Thoracic aorta (tissue), 2 donors: ENCODE results near the gene ATXN1. TPM values are rescaled to one million over a fixed set of nuclear protein-coding genes. Genes with fewer than 3 reads are reported as not detected.

ENCODE experiments used
- ATAC-seq: fragments of 150-250 bp; one replicate; pipeline ENCODE4 v1.8.0; 2017; ENCODE audit warnings: low read depth; ENCODE audit not compliant: insufficient number of reproducible peaks, low FRiP score
- DNase-seq: peaks from one replicate; pipeline ENCODE4 v3.0.0-alpha.2; 2020; ENCODE audit warnings: low spot score
- H3K27ac ChIP-seq, 2 donors: fragments of 200-600 bp; sonication (generic); 1 replicate in 1 of 2; 2 replicates in 1 of 2; pipeline ENCODE4 v1.5.1; 2016; ENCODE audit warnings: mild to moderate bottlenecking in 2 of 2, moderate library complexity in 2 of 2
- H3K27me3 ChIP-seq: fragments of 200-600 bp; sonication (generic); replicated peaks from 2 replicates; pipeline ENCODE4 v1.6.0; 2016; ENCODE audit warnings: mild to moderate bottlenecking; ENCODE audit not compliant: insufficient read depth
- H3K36me3 ChIP-seq: fragments of 200-600 bp; sonication (generic); one replicate; pipeline ENCODE4 v1.5.1; 2016
- H3K4me1 ChIP-seq, 2 donors: fragments of 200-600 bp; sonication (generic); 1 replicate in 1 of 2; 2 replicates in 1 of 2; pipeline versions ENCODE4 v1.5.1 to v1.6.0; 2016; ENCODE audit warnings: low read depth in 2 of 2, mild to moderate bottlenecking in 1 of 2; ENCODE audit not compliant: control insufficient read depth in 1 of 2
- H3K4me3 ChIP-seq: fragments of 200-600 bp; sonication (generic); 2 replicates; pipeline ENCODE4 v1.5.1; 2016; ENCODE audit warnings: mild to moderate bottlenecking
- H3K9me3 ChIP-seq: fragments of 200-600 bp; sonication (generic); 2 replicates; pipeline ENCODE4 v1.5.1; 2016
- total RNA-seq, 2 donors: library from RNA; depleted of rRNA; stranded (reverse); fragments of >200 nt; gene quantifications; one replicate each; pipeline versions ENCODE4 v1.1.0 to v1.2.3, GENCODE V29; 2016
- TF ChIP-seq, protein P1 (sequence below): fragments of 200-600 bp; sonication (generic); IDR thresholded peaks from one replicate; pipeline ENCODE4 v1.5.1; 2019; ENCODE audit warnings: antibody characterized with exemption

The ATXN1 gene
- total RNA-seq, 2 donors from 2014 or later, result 59.8 to 62.4 TPM

DNA sequence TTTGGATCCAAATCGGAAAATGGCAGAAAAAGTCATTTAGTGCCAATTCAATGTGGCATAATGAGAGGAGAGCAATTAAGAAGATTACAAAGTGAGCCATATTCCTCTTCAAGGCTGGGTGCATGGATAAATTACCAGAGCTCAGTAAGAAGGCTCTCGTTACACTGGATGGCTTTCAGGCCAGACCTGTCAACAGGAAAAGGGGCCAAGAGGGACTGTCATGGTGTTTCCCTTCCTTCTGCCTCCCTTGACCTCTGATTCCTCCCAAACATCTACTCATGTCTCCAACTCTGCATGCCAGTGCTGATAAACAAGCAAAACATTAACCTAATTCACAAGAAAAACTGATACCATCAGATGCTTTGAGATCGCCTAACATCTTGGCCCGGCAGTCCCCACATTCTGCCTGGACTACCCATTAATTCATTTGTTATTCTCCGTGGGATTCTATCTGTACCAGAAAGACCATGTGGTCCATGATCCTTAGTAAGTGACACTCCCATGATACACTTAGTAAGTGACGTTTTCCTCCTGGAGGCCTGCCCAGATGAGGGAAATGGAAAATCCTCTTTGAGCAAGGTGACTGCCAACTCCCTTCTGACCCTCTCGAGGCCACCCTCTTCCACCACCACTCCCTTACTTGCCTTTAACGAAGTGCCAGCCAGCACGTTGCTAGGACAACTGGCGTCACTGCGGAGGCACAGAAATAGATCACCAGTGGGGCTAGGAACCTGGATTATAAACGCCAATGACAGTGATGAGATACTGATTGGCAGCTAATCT is 283.7 kb downstream of the ATXN1 start:
- ATAC-seq, result no peak
- H3K36me3 ChIP-seq, result no peaks in the 10 kb centered on the region
- TF ChIP-seq, protein P1, sequence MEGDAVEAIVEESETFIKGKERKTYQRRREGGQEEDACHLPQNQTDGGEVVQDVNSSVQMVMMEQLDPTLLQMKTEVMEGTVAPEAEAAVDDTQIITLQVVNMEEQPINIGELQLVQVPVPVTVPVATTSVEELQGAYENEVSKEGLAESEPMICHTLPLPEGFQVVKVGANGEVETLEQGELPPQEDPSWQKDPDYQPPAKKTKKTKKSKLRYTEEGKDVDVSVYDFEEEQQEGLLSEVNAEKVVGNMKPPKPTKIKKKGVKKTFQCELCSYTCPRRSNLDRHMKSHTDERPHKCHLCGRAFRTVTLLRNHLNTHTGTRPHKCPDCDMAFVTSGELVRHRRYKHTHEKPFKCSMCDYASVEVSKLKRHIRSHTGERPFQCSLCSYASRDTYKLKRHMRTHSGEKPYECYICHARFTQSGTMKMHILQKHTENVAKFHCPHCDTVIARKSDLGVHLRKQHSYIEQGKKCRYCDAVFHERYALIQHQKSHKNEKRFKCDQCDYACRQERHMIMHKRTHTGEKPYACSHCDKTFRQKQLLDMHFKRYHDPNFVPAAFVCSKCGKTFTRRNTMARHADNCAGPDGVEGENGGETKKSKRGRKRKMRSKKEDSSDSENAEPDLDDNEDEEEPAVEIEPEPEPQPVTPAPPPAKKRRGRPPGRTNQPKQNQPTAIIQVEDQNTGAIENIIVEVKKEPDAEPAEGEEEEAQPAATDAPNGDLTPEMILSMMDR, result no peak

GRCh38 chr6:16476861-16477260 is 284.4 kb downstream of the ATXN1 start:
- no peaks in the 10 kb centered on the region for H3K27me3 ChIP-seq
- ATAC-seq (no peak), DNase-seq (no peak)
- no peak overlapping the region for H3K4me3 ChIP-seq
- H3K4me1 ChIP-seq, result peaks cover 14 to 28% of the 10 kb centered on the region in 2 donors
- H3K36me3 ChIP-seq, result no peaks in the 10 kb centered on the region
- TF ChIP-seq, protein P1, result no peak
- H3K9me3 ChIP-seq, result no peaks in the 10 kb centered on the region
- no peak overlapping the region for H3K27ac ChIP-seq

More for the DNA sequence above, 283.7 kb downstream of the ATXN1 start:
- DNase-seq, result no peak
- Histone ChIP-seq H3K27me3 (no peaks in the 10 kb centered on the region), H3K27ac (no peak overlapping the region), H3K4me1 (peaks cover 8 to 21% of the 10 kb centered on the region in 2 donors), H3K9me3 (no peaks in the 10 kb centered on the region), H3K4me3 (no peak overlapping the region)

GRCh38 chr6:16475494-16475781 is 285.8 kb downstream of the ATXN1 start:
- H3K36me3 ChIP-seq, result no peaks in the 10 kb centered on the region
- DNase-seq (no peak), ATAC-seq (no peak)
- no peaks in the 10 kb centered on the region for H3K9me3 ChIP-seq
- TF ChIP-seq, protein P1, result no peak
- H3K4me3 ChIP-seq, result no peak overlapping the region
- H3K27me3 ChIP-seq, result no peaks in the 10 kb centered on the region
- H3K27ac ChIP-seq, result no peak overlapping the region
- peaks cover 14 to 33% of the 10 kb centered on the region in 2 donors for H3K4me1 ChIP-seq

- Histone ChIP-seq H3K9me3 (no peaks in the 10 kb centered on the region), H3K4me1 (peaks cover 14 to 33% of the 10 kb centered on the region in 2 donors), H3K27ac (no peak overlapping the region), H3K4me3 (no peak overlapping the region), H3K27me3 (no peaks in the 10 kb centered on the region), H3K36me3 (no peaks in the 10 kb centered on the region)
- DNase-seq (no peak), ATAC-seq (no peak)
- TF ChIP-seq, protein P1, result no peak
These were observed 286.3 kb downstream of the ATXN1 start for GRCh38 chr6:16474772-16475493.

DNA sequence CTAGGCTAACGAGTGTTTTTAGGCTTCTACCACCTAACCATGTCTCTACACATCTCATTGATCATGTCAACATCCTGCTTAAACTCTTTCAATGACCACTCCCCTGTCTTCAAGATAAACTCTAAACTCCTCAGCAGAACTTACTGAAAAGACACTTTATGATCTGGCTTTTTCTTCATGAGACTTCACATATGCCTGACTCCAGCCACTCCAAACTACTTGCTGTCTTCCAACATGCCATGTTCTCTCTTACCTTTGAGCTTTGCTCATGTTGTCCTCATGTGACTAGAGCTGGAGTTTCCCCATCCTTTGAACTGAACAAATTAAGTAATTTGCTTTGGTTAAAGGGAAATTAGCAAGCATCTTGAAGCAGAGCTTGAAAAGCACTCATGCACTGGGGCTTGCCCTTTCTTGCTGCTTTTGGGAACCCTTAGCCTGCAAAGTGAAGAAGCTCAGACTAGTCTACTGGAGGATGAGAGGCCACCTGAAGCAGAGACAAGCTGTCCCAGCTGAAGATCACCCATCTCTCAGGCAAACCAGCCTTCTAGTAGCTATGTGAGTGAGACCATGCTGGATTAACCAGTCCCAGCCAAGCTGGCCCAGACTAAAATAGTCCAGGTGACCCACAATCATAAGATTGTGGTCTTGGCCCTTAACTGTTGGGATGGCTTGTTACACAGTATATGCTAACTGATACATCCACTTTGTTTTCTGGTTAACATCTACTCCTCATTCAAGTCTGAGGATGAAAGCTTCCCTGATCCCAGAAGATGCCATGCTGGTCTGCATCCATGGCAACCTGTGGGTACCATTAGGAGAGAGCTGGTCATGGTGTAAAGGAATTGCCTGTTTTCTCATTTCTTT is 287.1 kb downstream of the ATXN1 start:
- Histone ChIP-seq H3K9me3 (no peaks in the 10 kb centered on the region), H3K36me3 (no peaks in the 10 kb centered on the region), H3K27me3 (no peaks in the 10 kb centered on the region), H3K27ac (no peak overlapping the region), H3K4me1 (peaks cover 14 to 33% of the 10 kb centered on the region in 2 donors), H3K4me3 (no peak overlapping the region)
- DNase-seq, result no peak
- no peak for ATAC-seq
- TF ChIP-seq, protein P1, result no peak
